Stimulated activated CD8-positive, alpha-beta memory T cell treated with anti-CD3 and anti-CD28 coated beads, Interleukin-7, amount 100 ng/mL, for 4 hours (primary cell): ENCODE results near the gene ADGRG1.
"Not testable (repeated sequence)": the region's sequence is repeated elsewhere in the genome, so short reads cannot be mapped to it uniquely, and the experiment has no call there.

Experiments used
- DNase-seq, 2 donors: peaks; one replicate each; pipeline ENCODE4 v3.0.0-alpha.2; 2020; ENCODE audit warnings: low read depth in 2 of 2

Gene ADGRG1

GRCh38 chr16:57698812-57699405 lies 70.5 kb downstream of the ADGRG1 start:
- DNase-seq = no peak

GRCh38 chr16:57699481-57699880 lies 71.1 kb downstream of the ADGRG1 start:
- no peak for DNase-seq

GRCh38 chr16:57699899-57700298 lies 71.5 kb downstream of the ADGRG1 start:
- no peak for DNase-seq

- DNase-seq = no peak
Observed at GRCh38 chr16:57700781-57701551, 72.5 kb downstream of the ADGRG1 start.

- no peak for DNase-seq
Observed at GRCh38 chr16:57701759-57702371, 73.4 kb downstream of the ADGRG1 start.

GRCh38 chr16:57703416-57704010 lies 75.1 kb downstream of the ADGRG1 start:
- no peak for DNase-seq

- DNase-seq = no peak
Observed at GRCh38 chr16:57704011-57704904, 75.8 kb downstream of the ADGRG1 start.

GRCh38 chr16:57704905-57705852 lies 76.7 kb downstream of the ADGRG1 start:
- no peak for DNase-seq

GRCh38 chr16:57706717-57707116 lies 78.3 kb downstream of the ADGRG1 start:
- no peak for DNase-seq

- DNase-seq = no peak
Observed at GRCh38 chr16:57707331-57707730, 78.9 kb downstream of the ADGRG1 start.

- DNase-seq = no peak
Observed at GRCh38 chr16:57708168-57708567, 79.7 kb downstream of the ADGRG1 start.

- DNase-seq = no peak
Observed at GRCh38 chr16:57709663-57710062, 81.2 kb downstream of the ADGRG1 start.

GRCh38 chr16:57711346-57711745 lies 82.9 kb downstream of the ADGRG1 start:
- no peak for DNase-seq

GRCh38 chr16:57711993-57712392 lies 83.6 kb downstream of the ADGRG1 start:
- DNase-seq = no peak

GRCh38 chr16:57712569-57712968 lies 84.1 kb downstream of the ADGRG1 start:
- DNase-seq = not testable (repeated sequence)

- no peak for DNase-seq
Observed at GRCh38 chr16:57713596-57713995, 85.2 kb downstream of the ADGRG1 start.

- DNase-seq = no peak
Observed at GRCh38 chr16:57714047-57714446, 85.6 kb downstream of the ADGRG1 start.
